ENCODE measurements around the gene TMEM258. TPM values are rescaled to one million over a fixed set of nuclear protein-coding genes. Genes with fewer than 3 reads are reported as not detected.
A peak's percentile ranks its signal among the peaks of the same experiment; 100 is the strongest.

TMEM258 gene
- total RNA-seq, 2 experiments from 2014 or later: 192 to 196 TPM

DNA sequence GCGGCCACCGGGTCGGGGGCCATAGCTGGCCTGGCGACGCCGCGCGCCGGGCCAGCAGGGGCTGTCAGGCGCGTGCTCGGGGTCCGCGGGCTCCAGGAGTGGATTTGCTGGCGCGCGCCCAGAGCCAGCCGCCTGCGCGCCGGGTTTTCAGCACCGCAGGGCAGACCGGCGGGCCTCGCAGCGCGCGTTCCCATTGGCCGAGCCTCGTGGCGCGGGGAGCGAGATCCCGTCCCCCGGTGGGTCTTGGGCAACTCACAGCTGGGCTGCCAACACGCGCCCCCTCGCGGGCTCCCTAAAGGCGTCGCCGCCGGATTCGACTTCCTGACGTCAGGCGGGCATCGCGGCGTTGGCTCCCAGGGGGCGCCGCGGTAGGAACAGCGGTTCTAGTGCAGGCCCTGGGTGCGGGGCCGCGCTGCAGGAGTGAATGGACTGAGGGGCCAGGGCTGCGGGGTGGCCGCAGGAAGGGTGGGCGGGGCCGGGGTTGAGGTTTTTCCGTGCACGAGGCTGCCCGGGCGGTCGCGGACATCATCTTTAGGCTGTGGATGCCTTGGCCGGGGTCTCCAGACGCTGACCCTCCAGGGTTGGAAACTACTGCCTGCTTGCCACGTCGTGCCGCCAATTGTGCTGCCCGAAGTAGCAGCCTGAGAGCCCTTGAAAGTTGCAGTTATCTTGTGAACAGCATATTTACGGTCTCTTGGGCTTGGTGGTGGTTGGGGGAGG lies 24.5 kb upstream of the TMEM258 start, which contains the start of gene FADS1:
TSS of gene FADS1 (minus strand) at position 268 of the 720 bp plus-strand sequence. CDS start at position 194, 74 bp downstream.
- H3K4me3 Mint-ChIP-seq: peak within 1 kb of the TSS; percentile 97
- H3K27me3 Mint-ChIP-seq: peaks cover 11% of the 10 kb centered on the region
- H3K9me3 Mint-ChIP-seq: no peaks in the 10 kb centered on the region
- H3K4me1 Mint-ChIP-seq: peaks cover 11% of the 10 kb centered on the region
- DNase-seq: peak; percentile 88
- H3K36me3 Mint-ChIP-seq (ENCODE audit: low read depth): peaks cover 35% of the 10 kb centered on the region
- ChIA-PET POLR2A (interaction anchor here (0.6 to 7.1 kb wide), 10 partner anchors 10 to 31 kb away, joined by 3 to 81 read pairs (median 14); partner anchors contain the start of genes FADS2, FEN1 and TMEM258), CTCF (interaction anchor here (0.8 to 6.5 kb wide), 4 partner anchors 10 to 20 kb away, joined by 3 to 81 read pairs (median 12); partner anchors contain the start of gene FADS2)
- peak within 1 kb of the TSS; percentile 83 for H3K27ac Mint-ChIP-seq

DNA sequence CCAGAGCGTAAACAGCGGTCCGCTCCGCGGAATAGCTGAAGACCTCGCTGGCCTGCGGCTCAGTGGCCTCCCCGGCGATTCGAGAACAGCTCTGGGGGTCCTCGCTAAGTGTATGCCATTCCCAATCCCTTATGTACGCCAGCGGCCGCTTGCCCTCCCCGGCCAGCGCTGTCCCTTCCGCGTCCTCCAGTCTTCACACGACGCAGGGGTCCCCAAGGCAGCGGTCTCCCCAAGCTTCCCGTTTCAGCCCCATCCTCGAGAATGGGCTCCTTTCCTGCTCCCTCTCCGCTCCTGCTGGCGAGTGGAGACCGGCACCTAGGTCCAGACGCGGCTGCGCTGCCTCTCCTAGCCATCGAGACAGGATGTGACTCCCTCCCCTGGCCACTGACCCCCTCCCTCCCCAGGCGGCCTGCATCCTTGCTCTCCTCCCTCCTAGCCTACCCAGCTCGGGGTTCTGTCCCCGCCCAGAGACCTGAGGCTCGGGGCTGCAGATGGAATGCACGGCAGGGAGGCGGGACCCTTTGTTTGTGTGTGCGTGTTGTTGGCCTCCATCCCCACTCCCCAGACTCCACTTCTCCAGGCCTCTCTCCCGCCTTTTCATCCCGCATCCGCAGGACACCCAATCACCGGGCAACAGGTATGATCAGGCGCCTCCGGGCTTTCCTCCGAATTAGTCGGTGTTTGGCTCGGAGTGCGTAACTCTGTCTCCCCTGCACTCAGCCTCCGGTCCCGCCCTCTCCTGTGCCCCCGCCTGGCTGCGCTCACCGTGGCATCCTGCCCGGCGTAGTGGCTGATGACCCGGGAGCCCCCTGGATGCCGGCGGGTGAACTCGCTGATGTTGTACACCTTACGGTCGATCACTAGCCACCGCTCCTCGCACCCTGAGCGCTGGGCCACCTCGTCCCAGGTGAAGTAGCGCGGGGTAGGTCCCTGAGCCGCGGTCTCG lies 23.7 kb upstream of the TMEM258 start:
- Mint-ChIP-seq H3K9me3 (no peaks in the 10 kb centered on the region), H3K4me3 (peak overlapping the region; percentile 97), H3K27me3 (peaks cover 11% of the 10 kb centered on the region), H3K4me1 (peaks cover 11% of the 10 kb centered on the region), H3K36me3 (ENCODE audit: low read depth) (peaks cover 38% of the 10 kb centered on the region), H3K27ac (peak overlapping the region; percentile 83)
- ChIA-PET POLR2A (interaction anchor here (0.6 to 7.1 kb wide), 17 partner anchors 8 to 482 kb away, joined by 3 to 81 read pairs (median 5); partner anchors contain the start of genes FADS2, FEN1, FTH1 and TMEM258), CTCF (interaction anchor here (0.7 to 6.5 kb wide), 10 partner anchors 11 to 266 kb away, joined by 3 to 81 read pairs (median 4); partner anchors contain the start of gene FADS2)
- peak; percentile 73 for DNase-seq

- Mint-ChIP-seq H3K27ac (peak overlapping the region; percentile 83), H3K4me3 (peak overlapping the region; percentile 97), H3K36me3 (ENCODE audit: low read depth) (peaks cover 44% of the 10 kb centered on the region), H3K27me3 (peaks cover 11% of the 10 kb centered on the region), H3K4me1 (peaks cover 11% of the 10 kb centered on the region), H3K9me3 (no peaks in the 10 kb centered on the region)
- DNase-seq: peak; percentile 71
- ChIA-PET CTCF (interaction anchor here (0.7 to 6.5 kb wide), 11 partner anchors 11 to 267 kb away, joined by 3 to 81 read pairs (median 4); partner anchors contain the start of gene FADS2), POLR2A (interaction anchor here (1.0 to 7.1 kb wide), 18 partner anchors 9 to 481 kb away, joined by 3 to 81 read pairs (median 6); partner anchors contain the start of genes FADS2, FEN1, FTH1 and INCENP)
Observed at GRCh38 chr11:61814958-61815789, 22.8 kb upstream of the TMEM258 start.

GRCh38 chr11:61814247-61814957 lies 22.0 kb upstream of the TMEM258 start:
- peaks cover 11% of the 10 kb centered on the region for H3K4me1 Mint-ChIP-seq
- CTCF ChIA-PET: interaction anchor here (0.9 to 6.5 kb wide), 9 partner anchors 13 to 268 kb away, joined by 3 to 81 read pairs (median 5); partner anchors contain the start of gene FADS2
- DNase-seq: peak; percentile 42
- peak overlapping the region; percentile 83 for H3K27ac Mint-ChIP-seq
- H3K4me3 Mint-ChIP-seq: peak overlapping the region; percentile 97
- POLR2A ChIA-PET: interaction anchor here (1.1 to 7.1 kb wide), 14 partner anchors 8 to 309 kb away, joined by 3 to 81 read pairs (median 8); partner anchors contain the start of genes FADS2, FEN1, FTH1 and INCENP
- H3K27me3 Mint-ChIP-seq: peaks cover 11% of the 10 kb centered on the region
- H3K36me3 Mint-ChIP-seq (ENCODE audit: low read depth): peaks cover 47% of the 10 kb centered on the region
- H3K9me3 Mint-ChIP-seq: no peaks in the 10 kb centered on the region

DNA sequence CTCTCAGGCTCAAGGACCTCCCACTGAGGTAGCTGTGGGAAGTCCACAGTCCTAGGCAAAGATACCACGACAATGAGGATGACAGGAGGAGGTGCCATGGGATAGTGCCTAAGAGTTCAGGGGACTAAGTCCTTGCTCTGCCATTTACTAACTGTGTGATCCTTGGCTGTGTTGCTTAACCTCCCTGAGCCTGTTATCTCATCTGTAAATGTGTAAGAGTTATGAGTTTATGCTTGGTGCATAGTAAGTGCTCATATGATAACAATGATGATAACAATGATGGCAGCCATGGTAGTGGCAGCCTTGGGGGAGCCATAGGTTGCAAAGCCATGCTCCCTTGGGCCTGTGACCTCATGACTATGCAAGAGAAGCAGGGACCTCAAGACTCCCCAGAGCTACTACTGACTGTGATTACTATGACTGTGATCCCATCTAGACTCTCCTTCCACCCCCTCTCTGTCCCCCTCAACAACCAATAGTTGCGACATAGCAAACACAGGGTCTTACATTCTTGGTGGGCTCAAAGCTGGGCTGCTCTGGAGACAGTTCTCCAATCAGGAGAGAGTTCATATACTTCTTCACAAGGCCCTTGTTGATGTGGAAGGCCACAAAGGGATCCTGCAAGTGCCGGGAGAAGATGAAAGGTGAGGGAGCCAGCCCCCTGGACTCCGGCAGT lies 20.5 kb upstream of the TMEM258 start:
- H3K9me3 Mint-ChIP-seq: no peaks in the 10 kb centered on the region
- H3K4me1 Mint-ChIP-seq: peaks cover 11% of the 10 kb centered on the region
- peaks cover 9% of the 10 kb centered on the region for H3K27me3 Mint-ChIP-seq
- DNase-seq: no peak
- H3K36me3 Mint-ChIP-seq (ENCODE audit: low read depth): peaks cover 53% of the 10 kb centered on the region
- H3K27ac Mint-ChIP-seq: no peak overlapping the region
- H3K4me3 Mint-ChIP-seq: no peak overlapping the region
- ChIA-PET CTCF (interaction anchor here (6.5 kb wide), 1 partner anchor 16 kb away, joined by 81 read pairs; no protein-coding TSS in a partner anchor), POLR2A (interaction anchor here (0.8 to 5.3 kb wide), 3 partner anchors 11 to 19 kb away, joined by 3 to 81 read pairs (median 6); partner anchors contain the start of genes FEN1 and TMEM258)

- no peaks in the 10 kb centered on the region for H3K9me3 Mint-ChIP-seq
- H3K4me1 Mint-ChIP-seq: peaks cover 9% of the 10 kb centered on the region
- POLR2A ChIA-PET: interaction anchor here (5.3 kb wide), 1 partner anchor 18 kb away, joined by 81 read pairs; the partner anchor contains the start of genes FEN1 and TMEM258
- no peaks in the 10 kb centered on the region for H3K27me3 Mint-ChIP-seq
- DNase-seq: no peak
- peaks cover 63% of the 10 kb centered on the region for H3K36me3 Mint-ChIP-seq (ENCODE audit: low read depth)
- no peak overlapping the region for H3K4me3 Mint-ChIP-seq
- CTCF ChIA-PET: interaction anchor here (6.5 kb wide), 1 partner anchor 15 kb away, joined by 81 read pairs; no protein-coding TSS in a partner anchor
- no peak overlapping the region for H3K27ac Mint-ChIP-seq
Observed at GRCh38 chr11:61811831-61812230, 19.4 kb upstream of the TMEM258 start.

- H3K36me3 Mint-ChIP-seq (ENCODE audit: low read depth): peaks cover 64% of the 10 kb centered on the region
- no peak for DNase-seq
- POLR2A ChIA-PET: no interaction called here
- H3K9me3 Mint-ChIP-seq: no peaks in the 10 kb centered on the region
- no peaks in the 10 kb centered on the region for H3K27me3 Mint-ChIP-seq
- H3K4me1 Mint-ChIP-seq: peaks cover 9% of the 10 kb centered on the region
- no peak overlapping the region for H3K27ac Mint-ChIP-seq
- CTCF ChIA-PET: interaction anchor here (2.1 kb wide), 1 partner anchor 14 kb away, joined by 8 read pairs; no protein-coding TSS in a partner anchor
- no peak overlapping the region for H3K4me3 Mint-ChIP-seq
Observed at GRCh38 chr11:61810671-61811175, 18.3 kb upstream of the TMEM258 start.

DNA sequence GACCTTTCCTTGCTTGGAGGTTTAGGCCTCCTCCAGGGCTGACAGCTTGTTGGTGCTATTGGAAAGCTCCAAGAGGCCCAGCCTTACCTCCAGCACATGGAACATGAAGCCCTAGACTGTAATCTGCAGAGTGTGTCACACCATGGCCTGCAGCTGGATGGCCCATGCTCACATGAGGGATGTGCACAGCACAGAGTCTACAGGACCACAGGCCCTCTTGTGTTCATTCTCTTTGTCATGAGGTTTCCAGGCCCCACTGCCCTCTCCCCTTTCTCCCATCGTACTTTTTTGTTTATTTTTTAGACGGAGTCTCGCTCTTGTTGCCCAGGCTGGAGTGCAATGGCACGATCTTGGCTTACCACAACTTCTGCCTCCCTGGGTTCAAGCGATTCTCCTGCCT lies 14.4 kb upstream of the TMEM258 start:
- Mint-ChIP-seq H3K4me3 (no peak overlapping the region), H3K36me3 (ENCODE audit: low read depth) (peaks cover 64% of the 10 kb centered on the region), H3K4me1 (no peaks in the 10 kb centered on the region), H3K27me3 (no peaks in the 10 kb centered on the region), H3K27ac (no peak overlapping the region), H3K9me3 (no peaks in the 10 kb centered on the region)
- DNase-seq: no peak
- ChIA-PET CTCF (interaction anchor here (1.1 to 3.4 kb wide), 3 partner anchors 9 to 275 kb away, joined by 3 to 32 read pairs (median 5); no protein-coding TSS in a partner anchor), POLR2A (interaction anchor here (0.7 to 3.9 kb wide), 5 partner anchors 9 to 1175 kb away, joined by 3 to 19 read pairs (median 13); partner anchors contain the start of genes FADS1, FEN1 and TMEM258)

DNA sequence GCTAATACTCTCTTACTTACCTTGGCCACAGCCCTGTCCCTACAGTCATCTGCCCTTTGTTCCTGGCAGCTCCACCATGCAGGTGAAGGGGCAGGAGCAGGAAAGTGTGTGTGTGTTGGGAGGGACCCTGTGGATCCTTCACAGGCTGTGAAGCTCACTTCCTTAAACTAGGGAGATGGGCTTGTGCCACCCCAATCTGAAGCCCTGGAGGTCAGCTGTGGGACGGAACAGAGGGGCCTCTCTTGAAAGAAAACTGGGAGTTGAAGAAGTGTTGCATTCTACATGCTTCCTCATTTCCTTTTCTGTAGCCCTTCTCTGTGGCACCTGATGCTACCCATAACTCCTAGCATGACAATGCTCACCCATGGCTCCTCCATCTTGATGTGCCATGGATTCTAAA lies 12.7 kb upstream of the TMEM258 start:
- Mint-ChIP-seq H3K4me1 (peaks cover 5% of the 10 kb centered on the region), H3K4me3 (no peak overlapping the region), H3K9me3 (no peaks in the 10 kb centered on the region), H3K36me3 (ENCODE audit: low read depth) (peaks cover 64% of the 10 kb centered on the region), H3K27me3 (no peaks in the 10 kb centered on the region), H3K27ac (no peak overlapping the region)
- CTCF ChIA-PET: interaction anchor here (3.4 kb wide), 1 partner anchor 8 kb away, joined by 32 read pairs; no protein-coding TSS in a partner anchor
- POLR2A ChIA-PET: interaction anchor here (2.2 to 3.9 kb wide), 2 partner anchors 11 to 12 kb away, joined by 13 to 19 read pairs; partner anchors contain the start of genes FADS1, FEN1 and TMEM258
- no peak for DNase-seq

Data from activated CD4-positive, alpha-beta memory T cell treated with anti-CD3 and anti-CD28 coated beads, Interleukin-2, amount 10 ng/mL, durations not matched to agents 7 days and 5 days (primary cell).